H1 (cell line): ENCODE results near the gene EXOC2. TPM values are rescaled to one million over a fixed set of nuclear protein-coding genes. Genes with fewer than 3 reads are reported as not detected.
A peak's percentile ranks its signal among the peaks of the same experiment; 100 is the strongest.

ENCODE experiments used
- CTCF ChIA-PET: fragments of 300-600 bp; sonication (Branson Sonifier 250); formaldehyde crosslinking; loops from one replicate; lab custom pipeline; 2021; ENCODE audit not compliant: partially characterized antibody; lab: Charles Lee
- POLR2A ChIA-PET: fragments of 300-600 bp; sonication (Branson Sonifier 250); formaldehyde crosslinking; loops from one replicate; lab custom pipeline; 2021; ENCODE audit warnings: inconsistent platforms; ENCODE audit not compliant: partially characterized antibody; lab: Charles Lee
- DNase-seq, 2 experiments: peaks; one replicate each; pipeline versions ENCODE4 v3.0.0 to v3.0.0-alpha.2; 2010 to 2022; ENCODE audit warnings: low spot score in 2 of 2, low read depth in 1 of 2, mixed read lengths in 1 of 2
- FAIRE-seq: peaks from 2 replicates; lab custom pipeline; 2011; peaks lifted over from hg19 to GRCh38; lab: Jason Lieb, UNC
- H2AFZ ChIP-seq: 2 replicates; pipeline ENCODE4 v1.8.1; 2012; ENCODE audit warnings: low read length, inconsistent platforms
- H2AK5ac ChIP-seq: 2 replicates; pipeline ENCODE4 v1.6.1; 2013; ENCODE audit warnings: low read depth, low read length
- H2BK120ac ChIP-seq: replicated peaks from 2 replicates; pipeline ENCODE3; 2013; ENCODE audit warnings: low read depth, low read length, inconsistent platforms
- H2BK12ac ChIP-seq: 2 replicates; pipeline ENCODE4 v1.6.1; 2013; ENCODE audit warnings: low read depth, low read length
- H2BK15ac ChIP-seq: 2 replicates; pipeline ENCODE4 v1.6.1; 2013; ENCODE audit warnings: low read length
- H2BK20ac ChIP-seq: 2 replicates; pipeline ENCODE4 v1.6.1; 2013; ENCODE audit warnings: low read length
- H2BK5ac ChIP-seq: 2 replicates; pipeline ENCODE4 v1.6.1; 2013; ENCODE audit warnings: low read depth, low read length
- H3K14ac ChIP-seq: 2 replicates; pipeline ENCODE4 v1.6.1; 2013; ENCODE audit warnings: inconsistent platforms; ENCODE audit not compliant: insufficient read length
- H3K18ac ChIP-seq: 2 replicates; pipeline ENCODE4 v1.6.1; 2013; ENCODE audit warnings: low read length; ENCODE audit errors: extremely low read depth
- H3K23ac ChIP-seq: 2 replicates; pipeline ENCODE4 v1.6.1; 2013; ENCODE audit warnings: inconsistent platforms; ENCODE audit not compliant: insufficient read length
- H3K23me2 ChIP-seq: 2 replicates; pipeline ENCODE4 v1.6.1; 2013; ENCODE audit warnings: low read depth, low read length
- H3K27ac ChIP-seq: 2 replicates; pipeline ENCODE4 v1.6.1; 2011; ENCODE audit warnings: low read depth, low read length, inconsistent platforms
- H3K27me3 ChIP-seq, 4 experiments: replicated peaks in 1 of 4; 1 replicate in 1 of 4; 2 replicates in 3 of 4; pipeline versions ENCODE4 v1.6.1 to v1.8.1; 2011 to 2013; ENCODE audit warnings: low read length in 3 of 4, mild to moderate bottlenecking in 3 of 4, inconsistent platforms in 2 of 4, mixed read lengths in 2 of 4, moderate library complexity in 1 of 4; ENCODE audit not compliant: control insufficient read depth in 3 of 4, insufficient read depth in 3 of 4; ENCODE audit errors: extremely low read depth in 1 of 4
- H3K36me3 ChIP-seq, 4 experiments: 2 replicates each; pipeline versions ENCODE4 v1.6.1 to v1.8.1; 2011 to 2013; ENCODE audit warnings: mild to moderate bottlenecking in 4 of 4, low read length in 3 of 4, moderate library complexity in 2 of 4, control low read depth in 1 of 4, inconsistent platforms in 1 of 4; ENCODE audit not compliant: insufficient read depth in 4 of 4, control insufficient read depth in 2 of 4
- H3K4ac ChIP-seq: replicated peaks from 2 replicates; pipeline ENCODE3; 2013; ENCODE audit warnings: low read length, low read depth, mixed read lengths, inconsistent platforms; ENCODE audit not compliant: insufficient read length
- H3K4me1 ChIP-seq, 4 experiments: replicated peaks in 1 of 4; 1 replicate in 1 of 4; 2 replicates in 3 of 4; pipeline versions ENCODE4 v1.6.1 to v1.8.1; 2011 to 2013; ENCODE audit warnings: low read length in 3 of 4, inconsistent platforms in 2 of 4, mixed read lengths in 1 of 4; ENCODE audit not compliant: insufficient read depth in 4 of 4, control insufficient read depth in 3 of 4
- H3K4me2 ChIP-seq, 2 experiments: 2 replicates each; pipeline versions ENCODE4 v1.6.1 to v1.8.1; 2011 to 2013; ENCODE audit warnings: low read depth in 2 of 2, low read length in 2 of 2, control low read depth in 1 of 2, inconsistent platforms in 1 of 2, mild to moderate bottlenecking in 1 of 2; ENCODE audit not compliant: insufficient read depth in 1 of 2
- H3K4me3 ChIP-seq, 4 experiments: fragments of 200-600, 300-600 bp in 1 of 4; sonication (generic), shearing (Covaris generic), sonication (Bioruptor Twin) in 1 of 4; 2 replicates each; pipeline versions ENCODE4 v1.5.1 to v1.8.1; 2011 to 2016; ENCODE audit warnings: low read length in 4 of 4, low read depth in 3 of 4, control low read depth in 2 of 4, inconsistent platforms in 2 of 4, mild to moderate bottlenecking in 2 of 4, mixed read lengths in 1 of 4, moderate library complexity in 1 of 4; ENCODE audit not compliant: insufficient read depth in 2 of 4; ENCODE audit errors: extremely low read depth in 1 of 4
- H3K56ac ChIP-seq: replicated peaks from 2 replicates; pipeline ENCODE3; 2013; ENCODE audit warnings: low read depth, mild to moderate bottlenecking, mixed read lengths, low read length, inconsistent platforms; ENCODE audit not compliant: insufficient read length
- H3K79me1 ChIP-seq: 2 replicates; pipeline ENCODE4 v1.6.1; 2013; ENCODE audit warnings: low read depth, low read length, control low read depth
- H3K79me2 ChIP-seq, 2 experiments: 2 replicates each; pipeline versions ENCODE4 v1.6.1 to v1.8.1; 2012 to 2013; ENCODE audit warnings: low read length in 2 of 2, mild to moderate bottlenecking in 2 of 2, inconsistent platforms in 1 of 2; ENCODE audit not compliant: insufficient read depth in 2 of 2, control insufficient read depth in 1 of 2
- H3K9ac ChIP-seq, 4 experiments: replicated peaks in 1 of 4; 1 replicate in 1 of 4; 2 replicates in 3 of 4; pipeline versions ENCODE4 v1.6.1 to v1.8.1; 2011 to 2013; ENCODE audit warnings: low read depth in 3 of 4, low read length in 3 of 4, control low read depth in 2 of 4, mild to moderate bottlenecking in 2 of 4, moderate library complexity in 2 of 4, inconsistent platforms in 1 of 4; ENCODE audit errors: extremely low read depth in 1 of 4
- H3K9me3 ChIP-seq, 2 experiments: 2 replicates each; pipeline versions ENCODE4 v1.6.1 to v1.8.1; 2012 to 2013; ENCODE audit warnings: mild to moderate bottlenecking in 2 of 2, moderate library complexity in 2 of 2, control low read depth in 1 of 2, inconsistent platforms in 1 of 2, low read depth in 1 of 2, low read length in 1 of 2, mixed read lengths in 1 of 2; ENCODE audit not compliant: insufficient read depth in 2 of 2
- H4K20me1 ChIP-seq, 2 experiments: replicated peaks in 1 of 2; 2 replicates each; pipeline versions ENCODE3 to v1.8.1; 2011 to 2013; ENCODE audit warnings: inconsistent platforms in 2 of 2, low read length in 2 of 2, mild to moderate bottlenecking in 1 of 2; ENCODE audit not compliant: insufficient read depth in 2 of 2, control insufficient read depth in 1 of 2
- H4K5ac ChIP-seq: 2 replicates; pipeline ENCODE4 v1.6.1; 2013; ENCODE audit warnings: low read length, low read depth, mixed read lengths, inconsistent platforms; ENCODE audit not compliant: insufficient read length
- H4K8ac ChIP-seq: 2 replicates; pipeline ENCODE4 v1.8.0; 2013; ENCODE audit warnings: mild to moderate bottlenecking, moderate library complexity, low read length, inconsistent platforms; ENCODE audit not compliant: insufficient read depth; ENCODE audit errors: extremely low read depth
- H4K91ac ChIP-seq: replicated peaks from 2 replicates; pipeline ENCODE3; 2013; ENCODE audit warnings: low read length, mixed read lengths, inconsistent platforms; ENCODE audit not compliant: insufficient read length
- BACH1 ChIP-seq: IDR thresholded peaks from 2 replicates; pipeline ENCODE4 v1.6.1; 2012; ENCODE audit warnings: low read length, improper control_type of control experiment
- CHD2 ChIP-seq: IDR thresholded peaks from 2 replicates; pipeline ENCODE4 v1.6.1; 2012; ENCODE audit warnings: low read length, improper control_type of control experiment
- POU5F1 ChIP-seq: IDR thresholded peaks from 2 replicates; pipeline ENCODE4 v1.6.1; 2011; ENCODE audit warnings: low read depth, mild to moderate bottlenecking, low read length, moderate library complexity
- SIRT6 ChIP-seq: IDR thresholded peaks from one replicate; pipeline ENCODE4 v1.7.1; 2012; ENCODE audit warnings: low read length, inconsistent platforms
- SP1 ChIP-seq: IDR thresholded peaks from 2 replicates; pipeline ENCODE4 v1.6.1; 2011; ENCODE audit warnings: low read depth, low read length
- SP2 ChIP-seq: IDR thresholded peaks from 2 replicates; pipeline ENCODE4 v1.6.1; 2012; ENCODE audit warnings: mild to moderate bottlenecking, low read length, inconsistent platforms
- ZNF274 ChIP-seq: IDR thresholded peaks from 2 replicates; pipeline ENCODE4 v1.7.0; 2012; ENCODE audit warnings: low read length, borderline replicate concordance; ENCODE audit errors: extremely low read depth
- WGBS, 2 experiments: shearing (Covaris generic) in 1 of 2; methylation state at CpG; one replicate each; pipeline versions ENCODE4 v1.1.6 to v1.1.7; 2013 to 2015; ENCODE audit warnings: low lambda C conversion rate in 2 of 2, mixed read lengths in 2 of 2, inconsistent platforms in 1 of 2, low coverage in 1 of 2, missing lambda C conversion rate in 1 of 2; ENCODE audit not compliant: insufficient replicate concordance in 2 of 2, insufficient coverage in 1 of 2, insufficient read length in 1 of 2; ENCODE audit errors: extremely low coverage in 1 of 2, missing lambda C conversion rate in 1 of 2; 5-methylcytosine and 5-hydroxymethylcytosine counted together
- polyA plus RNA-seq, 7 experiments: library from polyadenylated mRNA; depleted of rRNA in 3 of 7; stranded (reverse) in 5 of 7; unstranded in 2 of 7; fragments of >200 nt in 5 of 7; fragments of 200-250 nt in 2 of 7; gene quantifications; 1 replicate in 5 of 7; 2 replicates in 1 of 7; 4 replicates in 1 of 7; pipeline versions ENCODE4 v1.2.1 to v1.2.3, GENCODE V29; 2011 to 2013; ENCODE audit warnings: missing spikeins in 2 of 7, mixed read lengths in 2 of 7
- total RNA-seq: library from RNA; stranded (reverse); fragmentation: NEBNext Ultra II Directional; extraction: Animal tissue kit (Norgen Biotek cat#: 25700); gene quantifications from 2 replicates; pipeline ENCODE4 v1.2.1, GENCODE V29; 2021

EXOC2 gene
- total and polyA plus RNA-seq, 2 of the 8 experiments (the other 6 are each of a cell fraction or from before 2014, with no cell fraction given), result 25.5 to 44.4 TPM

- H3K4me3 ChIP-seq, result no peak overlapping the region
- no peak overlapping the region for H3K23ac ChIP-seq
- no peak overlapping the region for H3K14ac ChIP-seq
- H3K18ac ChIP-seq, result no peak overlapping the region
- no peak overlapping the region; the same call in 1 of the 2 replicates for H4K8ac ChIP-seq
- H2AK5ac ChIP-seq, result no peak overlapping the region
- TF ChIP-seq SP1 (no peak), POU5F1 (no peak), SIRT6 (no peak), BACH1 (no peak), ZNF274 (no peak), CHD2 (no peak), SP2 (no peak)
- H3K36me3 ChIP-seq, result no peaks in the 10 kb centered on the region; a peak in 1 of 8 replicates
- no peaks in the 10 kb centered on the region for H3K79me1 ChIP-seq
- H2BK120ac ChIP-seq, result no peak overlapping the region
- no peak overlapping the region for H4K5ac ChIP-seq
- H2BK20ac ChIP-seq, result no peak overlapping the region
- H3K23me2 ChIP-seq, result no peaks in the 10 kb centered on the region
- ChIA-PET POLR2A (interaction anchor here (1.0 kb wide), 1 partner anchor 9 kb away, joined by 3 read pairs; no protein-coding TSS in a partner anchor), CTCF (interaction anchor here (0.6 to 1.3 kb wide), 3 partner anchors 12 to 236 kb away, joined by 3 to 5 read pairs (median 3); no protein-coding TSS in a partner anchor)
- H4K20me1 ChIP-seq, result no peaks in the 10 kb centered on the region
- no peak for FAIRE-seq
- H3K27me3 ChIP-seq, result no peaks in the 10 kb centered on the region
- peaks cover 0 to 4% (median 2%) of the 10 kb centered on the region in 4 experiments; a peak in 3 of 7 replicates for H3K4me1 ChIP-seq
- 87% methylated on average over 13 of the region's 13 CpGs; no CpG with 5 or more reads in 1 of the 2 experiments for WGBS, 2 experiments
- no peaks in the 10 kb centered on the region for H3K79me2 ChIP-seq
- 0 out of 2 replicates have a peak overlapping the region, but pooled peaks have one; percentile 32 for H2AFZ ChIP-seq
- H2BK5ac ChIP-seq, result no peak overlapping the region
- H2BK15ac ChIP-seq, result no peak overlapping the region
- H3K9ac ChIP-seq, result no peak overlapping the region
- no peak overlapping the region for H3K4me2 ChIP-seq
- peaks cover 6 to 19% of the 10 kb centered on the region in 2 experiments; a peak in 3 of 4 replicates for H3K9me3 ChIP-seq
- H4K91ac ChIP-seq, result no peak overlapping the region
- no peak overlapping the region for H3K4ac ChIP-seq
- peak in 1 of 2 experiments; percentile 42 for DNase-seq
- H3K56ac ChIP-seq, result no peak overlapping the region
- no peak overlapping the region for H3K27ac ChIP-seq
- no peak overlapping the region for H2BK12ac ChIP-seq
Measured at GRCh38 chr6:453152-453551, 239.8 kb downstream of the EXOC2 start.
